ENCODE results near the gene CAPN5.

Gene CAPN5

DNA sequence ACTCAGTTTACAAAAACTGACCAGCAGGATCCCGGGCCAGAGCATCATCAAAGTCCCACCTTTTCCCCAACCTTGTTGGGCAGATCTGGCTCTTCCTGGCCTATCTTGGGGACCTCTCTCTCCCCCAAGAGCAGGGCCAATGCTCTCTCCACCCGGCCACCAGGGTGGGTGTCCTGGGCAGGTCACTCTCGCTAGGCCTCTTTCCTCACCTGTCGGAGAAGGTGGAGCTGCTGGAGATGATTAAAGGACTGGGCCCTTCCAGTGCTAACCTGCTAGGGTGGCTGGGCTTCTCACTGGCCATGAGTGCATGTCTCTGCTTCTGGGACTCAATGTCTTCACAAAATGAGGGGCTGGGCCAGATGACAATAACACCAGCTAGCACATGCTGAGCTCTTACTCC lies 2.9 kb upstream of the CAPN5 start:
- no peak for DNase-seq (ENCODE audit: low read depth, low spot score)

DNA sequence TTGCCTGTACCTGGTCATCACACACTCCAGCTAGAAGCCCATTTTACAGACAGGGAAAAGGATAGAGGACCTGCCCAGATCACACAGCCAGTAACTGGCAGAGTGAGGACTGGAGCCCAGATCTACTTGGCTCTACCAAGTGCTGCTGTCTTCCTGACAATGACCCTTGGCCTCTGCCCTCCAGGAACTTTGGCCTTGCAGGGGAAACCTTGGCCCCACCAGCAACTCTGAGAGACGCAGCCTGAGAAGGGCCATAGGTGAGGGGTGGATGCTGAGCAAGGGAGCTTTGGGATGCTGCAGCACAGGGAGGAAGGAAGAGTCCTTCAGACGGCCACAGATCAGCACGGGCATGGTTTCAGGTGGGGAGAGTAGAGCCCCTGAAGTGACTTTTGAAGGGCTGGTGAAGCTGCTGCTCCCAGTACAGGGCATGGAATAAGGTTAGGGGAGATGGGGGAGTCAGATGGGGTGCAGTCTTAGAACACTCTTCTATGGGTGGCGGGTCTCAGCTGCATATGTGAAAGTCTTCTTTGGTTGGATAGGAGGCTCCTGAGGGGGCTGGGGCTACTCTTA lies 2.0 kb upstream of the CAPN5 start:
- DNase-seq (ENCODE audit: low read depth, low spot score) = no peak

DNA sequence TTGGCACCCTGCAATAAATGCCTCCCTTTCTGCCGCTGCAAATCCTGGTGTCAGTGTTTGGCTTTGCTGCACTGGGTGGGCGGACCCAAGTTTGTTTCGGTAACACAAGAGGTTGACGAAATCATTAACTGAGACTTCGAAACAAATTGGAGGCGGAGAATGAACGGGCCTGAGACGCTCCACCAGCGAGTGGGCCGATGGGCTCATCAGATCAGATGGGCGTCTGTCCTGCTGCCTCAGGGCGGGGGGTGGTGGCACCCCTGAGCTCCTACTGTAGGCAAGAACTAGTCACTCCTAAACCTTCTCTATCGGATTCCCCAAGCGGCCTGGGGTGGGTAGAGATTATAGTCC lies 918 bp upstream of the CAPN5 start:
- no peak for DNase-seq (ENCODE audit: low read depth, low spot score)

DNA sequence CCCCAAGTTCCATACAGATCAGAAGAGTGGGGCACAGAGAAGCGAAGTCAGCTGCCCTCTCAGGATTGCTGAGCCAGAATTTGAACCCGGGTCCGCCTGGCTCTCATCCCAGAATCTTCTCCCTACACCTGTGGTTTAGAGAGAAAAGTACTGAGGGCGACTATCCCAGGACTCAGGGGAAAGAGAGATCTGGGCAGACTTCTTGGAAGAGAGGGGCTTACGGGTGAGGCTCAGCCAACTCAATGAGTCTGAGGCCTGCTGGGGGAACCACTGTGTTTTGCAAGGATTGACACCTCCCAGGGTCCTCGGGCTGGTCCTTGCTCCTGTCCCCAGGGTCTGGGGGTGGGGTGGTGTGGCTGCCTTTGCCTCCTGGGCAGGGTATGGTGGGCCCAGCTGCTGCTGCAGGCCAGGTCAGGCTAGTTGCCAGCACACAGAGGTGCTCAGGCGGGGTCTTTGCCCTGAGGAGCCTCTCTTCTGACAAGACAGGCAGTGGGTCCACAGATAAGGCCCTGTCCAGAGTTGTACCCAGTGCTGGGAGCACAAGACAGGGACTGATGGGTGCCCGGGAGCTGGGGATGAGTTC lies 1.2 kb downstream of the CAPN5 start:
- no peak for DNase-seq (ENCODE audit: low read depth, low spot score)

DNA sequence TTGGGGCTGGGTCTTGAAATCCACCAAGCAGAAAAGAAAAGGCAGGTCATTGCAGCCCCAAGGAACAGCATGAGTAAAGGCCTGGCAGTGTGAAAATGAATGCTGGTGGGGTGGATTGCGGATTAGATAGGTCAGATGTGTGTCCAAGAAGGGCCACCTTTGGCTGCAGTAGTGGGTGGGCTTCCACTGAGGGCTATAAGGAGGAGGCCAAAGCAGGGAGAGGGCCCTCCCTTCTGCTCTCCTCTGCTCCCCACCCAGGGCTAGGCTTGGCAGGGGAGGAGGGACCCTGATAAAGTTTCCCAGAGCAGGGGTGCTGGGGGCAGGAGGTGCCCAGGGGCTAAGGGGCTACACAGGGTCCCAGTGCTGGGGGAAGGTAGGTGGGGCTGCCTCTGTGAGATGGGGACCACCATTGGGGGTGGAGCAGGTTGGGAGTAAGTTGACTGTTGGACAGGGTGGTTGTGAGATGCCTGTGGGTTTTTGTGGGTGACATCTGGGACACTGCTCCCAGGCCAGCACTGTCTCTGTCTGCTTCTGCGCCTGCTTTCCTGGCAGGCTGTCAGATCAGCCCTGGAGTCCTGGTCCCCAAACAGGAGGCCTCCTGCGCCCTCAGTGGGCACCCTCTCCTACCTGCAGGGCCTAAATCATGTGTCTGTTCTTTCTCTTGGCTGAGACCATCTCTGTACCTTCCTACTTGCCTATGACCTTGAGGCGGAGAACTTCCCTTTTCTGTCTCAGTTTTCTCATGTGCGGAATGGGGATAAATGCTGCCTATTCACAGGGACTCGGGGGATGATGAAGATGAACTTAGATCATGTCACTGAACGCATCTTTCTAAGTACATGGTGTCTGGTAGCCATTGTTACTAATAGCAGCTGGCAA lies 1.9 kb downstream of the CAPN5 start:
- DNase-seq (ENCODE audit: low read depth, low spot score) = no peak

DNA sequence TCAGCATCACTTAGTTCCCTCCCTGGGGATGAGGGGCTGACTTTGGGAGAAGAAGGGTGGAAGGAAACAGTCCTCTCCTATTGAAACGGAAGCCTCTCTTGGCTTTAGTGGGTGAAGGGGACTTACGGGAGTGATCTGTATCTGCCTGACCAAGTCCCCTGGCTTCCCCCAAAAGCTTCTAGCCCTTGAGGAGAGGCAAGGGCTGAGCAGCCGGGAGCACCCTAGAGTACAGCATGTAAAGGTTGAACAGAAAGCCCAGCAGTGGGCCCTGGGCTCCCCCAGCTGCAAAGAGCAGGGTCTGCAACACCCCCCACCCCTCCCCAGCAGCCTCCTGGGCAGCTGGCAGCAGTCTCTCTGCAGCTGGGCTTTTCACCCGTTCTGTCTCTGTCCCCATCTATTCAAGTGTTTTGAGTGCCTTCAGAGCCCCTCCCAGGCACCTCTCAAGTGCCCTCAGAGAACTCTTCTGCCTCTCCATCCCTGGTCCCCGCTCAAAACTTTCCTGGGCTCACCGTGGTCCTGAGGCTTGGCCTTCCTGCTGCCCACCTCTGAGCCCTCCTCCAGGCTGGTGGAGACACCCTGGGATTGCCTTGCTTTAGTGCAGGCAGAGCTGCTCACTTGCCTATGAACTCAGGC lies 2.7 kb downstream of the CAPN5 start:
- DNase-seq (ENCODE audit: low read depth, low spot score) = no peak

DNA sequence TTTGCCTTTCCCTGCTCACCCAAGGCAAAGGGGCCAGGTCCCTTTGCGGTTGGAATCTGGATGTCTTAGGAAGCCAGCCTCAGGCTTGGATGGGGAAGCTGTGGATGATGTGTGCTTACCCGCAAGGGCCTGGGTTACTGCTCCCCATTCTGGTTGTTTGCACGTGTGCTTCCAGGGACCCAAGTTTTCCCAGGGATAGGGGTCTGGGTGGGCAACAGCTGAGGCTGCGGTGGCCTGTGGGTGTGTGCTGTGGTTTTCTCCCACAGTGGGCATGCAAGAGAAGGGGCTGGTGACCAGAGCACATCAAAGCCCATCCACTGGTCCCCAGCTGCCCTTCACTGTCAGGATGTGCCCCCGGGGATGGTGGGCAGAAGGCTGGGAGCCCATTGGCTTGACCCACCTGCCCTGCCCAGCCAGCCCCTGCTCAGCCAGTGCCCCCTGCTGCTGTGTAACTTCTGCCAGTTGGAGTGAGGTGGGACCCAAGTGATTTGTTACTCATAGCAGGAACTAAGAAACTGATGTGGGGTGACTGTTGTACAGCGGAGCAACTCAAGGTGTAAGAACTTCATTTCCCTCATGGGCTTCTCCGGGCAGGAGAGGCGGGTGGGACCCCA lies 3.3 kb downstream of the CAPN5 start:
- no peak for DNase-seq (ENCODE audit: low read depth, low spot score)

DNA sequence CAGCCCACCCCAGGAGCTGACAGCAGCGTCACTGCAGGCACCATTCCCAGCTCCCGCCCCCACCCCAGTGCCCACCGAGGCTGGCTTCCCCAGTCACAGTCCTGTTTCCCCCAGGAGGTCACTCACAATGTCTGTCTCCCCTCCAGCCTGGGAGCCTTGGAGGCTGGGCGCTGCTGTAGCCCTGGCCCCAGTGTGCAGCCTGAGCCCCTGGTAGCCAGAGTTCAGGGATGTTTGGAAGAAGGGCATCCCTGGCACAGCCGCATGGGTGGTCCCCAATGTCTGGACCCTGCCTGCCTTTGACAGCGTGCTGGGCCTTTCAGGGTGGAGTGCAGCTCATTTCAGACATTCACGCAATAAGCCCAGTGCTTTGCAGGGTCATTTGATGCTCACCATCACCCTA lies 4.3 kb downstream of the CAPN5 start:
- no peak for DNase-seq (ENCODE audit: low read depth, low spot score)

DNA sequence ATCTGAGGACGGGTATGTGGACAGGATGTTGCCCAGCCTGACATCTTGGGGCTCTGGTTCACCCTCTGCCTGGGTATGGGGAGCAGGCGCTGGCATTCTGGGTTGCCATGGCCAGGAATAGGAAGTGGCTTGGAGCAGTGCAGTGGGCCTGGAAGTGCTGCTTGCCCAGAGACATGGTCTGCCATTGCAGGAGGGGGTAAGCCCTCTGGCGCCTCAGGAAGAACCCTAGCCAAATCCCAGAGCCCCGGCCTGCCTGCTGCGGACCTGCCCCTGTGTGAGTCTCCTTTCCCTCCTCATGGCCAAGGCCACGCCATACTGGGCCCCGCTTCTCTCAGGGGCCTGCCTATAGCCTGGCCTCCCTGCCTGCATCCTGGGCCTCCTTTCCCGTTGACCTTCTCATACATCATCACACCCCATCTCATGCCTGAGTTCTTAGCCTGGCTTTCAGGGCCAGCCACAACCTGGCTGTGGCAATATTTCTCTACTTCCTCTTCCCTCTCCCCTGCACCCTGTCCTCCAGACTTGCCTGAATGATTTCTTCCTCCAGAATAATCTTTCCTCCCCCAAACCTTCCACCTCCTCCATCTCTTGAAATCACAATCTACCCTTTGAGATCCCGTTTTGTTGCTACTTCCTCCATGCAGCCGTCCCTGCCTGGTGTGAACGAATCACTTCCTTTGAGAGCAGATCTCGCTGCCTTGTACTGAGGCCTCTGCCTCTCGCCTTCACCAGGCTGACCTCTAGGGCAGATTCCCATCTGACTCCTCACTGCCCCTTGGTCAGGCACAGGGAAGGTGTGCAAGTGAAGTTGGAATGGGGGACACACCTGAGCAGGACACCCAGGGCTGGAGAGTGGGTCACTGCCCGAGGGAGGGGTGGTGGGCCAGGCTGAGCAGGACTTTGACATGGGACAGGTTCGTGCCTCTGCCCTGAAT lies 5.2 kb downstream of the CAPN5 start:
- no peak for DNase-seq (ENCODE audit: low read depth, low spot score)

DNA sequence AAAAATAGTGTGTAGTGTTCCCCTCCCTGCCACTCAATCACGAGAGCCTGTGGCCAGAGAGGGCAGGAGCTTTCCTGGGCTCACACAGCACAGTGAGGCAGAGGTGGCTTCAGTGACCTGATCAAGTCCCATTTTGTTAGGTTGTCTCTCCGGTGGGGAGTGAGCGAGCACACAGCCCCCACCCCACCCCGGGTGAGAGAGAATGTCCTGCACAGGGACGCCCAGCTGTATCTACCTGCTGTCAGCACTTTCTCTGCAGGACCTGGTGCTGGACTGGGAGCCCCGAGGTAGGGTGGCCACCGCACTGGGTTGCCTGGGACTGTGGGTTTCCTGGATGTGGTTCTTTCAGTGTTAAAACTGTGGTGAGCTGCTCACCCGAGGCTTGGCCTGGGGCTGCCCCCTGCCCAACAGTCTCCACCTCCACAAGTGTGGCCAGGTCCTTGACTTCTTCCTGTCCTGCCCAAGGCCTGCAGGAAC lies 6.1 kb downstream of the CAPN5 start:
- DNase-seq (ENCODE audit: low read depth, low spot score) = no peak

DNA sequence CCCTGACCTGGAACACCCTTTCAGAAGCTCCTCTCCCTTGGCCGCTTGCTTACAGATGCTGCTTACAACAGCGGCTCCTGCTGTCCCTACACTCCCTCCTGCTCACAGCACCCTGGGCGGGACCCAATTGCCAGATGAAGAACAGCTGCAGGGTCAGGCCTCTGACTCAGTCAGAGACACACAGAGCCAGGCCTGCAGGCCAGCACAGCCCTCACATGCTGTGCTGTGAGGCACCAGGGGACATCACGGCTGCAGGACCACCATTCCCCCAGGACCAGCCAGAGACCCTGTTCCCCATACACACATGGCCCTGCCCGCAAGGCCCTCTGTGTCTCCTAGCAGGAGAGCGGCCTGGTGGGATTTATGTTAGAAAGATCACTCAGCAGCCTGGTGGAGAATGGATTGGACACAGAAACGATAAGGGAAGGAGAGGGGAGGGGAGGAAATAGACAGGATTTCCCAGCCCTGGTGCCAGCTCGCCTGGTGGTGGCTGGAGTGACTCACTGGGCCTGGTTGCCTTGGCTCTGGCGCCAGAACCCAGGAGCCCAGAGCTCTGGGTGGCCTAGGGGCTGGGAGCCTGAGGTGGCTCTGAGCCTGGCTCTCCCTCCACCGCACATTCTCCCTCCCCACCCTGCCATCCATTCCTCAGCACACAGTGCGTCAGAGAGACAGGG lies 6.7 kb downstream of the CAPN5 start:
- peak; percentile 81 for DNase-seq (ENCODE audit: low read depth, low spot score)

DNA sequence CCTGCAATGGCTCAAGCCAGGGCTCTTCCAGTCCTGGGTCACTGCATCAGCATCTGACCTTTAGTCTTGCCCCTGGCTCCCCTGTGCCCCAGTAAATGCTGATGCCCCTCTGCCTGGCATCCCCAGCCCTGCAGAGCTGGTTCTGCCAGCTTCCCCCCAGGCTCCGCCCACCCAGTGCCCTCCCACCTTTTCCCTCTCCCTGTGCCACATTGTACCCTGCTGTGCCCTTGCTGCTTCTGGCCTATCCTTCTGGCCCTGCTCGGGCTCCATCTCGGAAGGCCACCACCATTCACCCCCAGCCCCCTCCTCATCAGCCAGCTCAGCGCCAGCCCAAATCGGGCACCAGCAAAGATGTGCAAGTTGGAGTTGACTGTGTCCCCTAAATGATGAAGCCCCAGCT lies 7.4 kb downstream of the CAPN5 start:
- no peak for DNase-seq (ENCODE audit: low read depth, low spot score)

DNA sequence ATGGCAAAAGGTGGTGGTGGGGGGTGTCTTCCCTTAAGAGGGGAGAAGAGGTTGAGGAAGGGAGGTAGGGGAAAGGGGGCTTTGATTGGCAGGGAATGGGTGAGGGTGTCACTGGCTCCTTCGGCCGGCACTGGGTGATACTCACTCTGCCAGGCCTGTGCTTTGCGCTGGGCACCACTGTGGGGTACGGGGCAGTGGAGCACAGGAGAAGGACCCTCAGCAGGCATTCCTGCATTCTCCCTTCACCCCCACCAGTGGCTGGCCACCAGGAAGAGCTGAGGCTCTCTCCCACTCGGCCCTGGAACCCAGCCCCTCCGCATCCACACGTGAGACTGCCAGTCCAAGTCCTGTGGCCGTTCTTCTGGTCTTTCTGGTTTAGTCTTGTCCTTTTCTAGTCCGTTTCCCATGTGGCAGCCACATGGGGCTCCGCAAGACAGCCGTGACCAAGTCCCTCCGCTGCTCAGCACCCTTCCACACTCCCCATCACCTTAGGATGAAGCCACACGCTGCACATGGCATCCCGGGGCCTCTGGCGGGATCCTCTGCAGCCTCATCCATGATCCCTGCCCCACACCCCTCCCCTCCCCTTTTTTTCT lies 8.0 kb downstream of the CAPN5 start:
- no peak for DNase-seq (ENCODE audit: low read depth, low spot score)

DNA sequence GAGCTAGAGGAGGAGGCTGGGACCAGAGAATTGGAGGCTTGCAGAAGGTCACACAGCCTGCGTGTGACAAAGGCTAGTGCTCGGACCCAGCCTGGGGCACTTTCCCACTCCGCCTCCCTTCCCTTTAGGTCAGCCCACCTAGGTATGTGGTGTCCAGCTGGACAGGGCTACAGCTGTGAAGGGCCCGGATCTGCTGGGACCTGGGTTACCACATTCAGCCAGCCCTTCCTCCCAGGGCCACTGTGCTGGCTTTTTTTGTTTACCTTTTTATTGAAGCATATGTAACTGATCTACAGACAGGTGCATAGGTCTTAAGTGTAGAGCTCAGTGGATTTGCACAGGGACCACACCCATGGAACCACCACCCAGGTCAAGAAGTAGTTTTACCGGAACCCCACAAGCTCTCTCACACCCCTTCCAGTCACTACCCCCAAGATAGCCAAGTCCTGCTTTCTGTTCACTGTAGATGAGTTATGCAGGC lies 8.7 kb downstream of the CAPN5 start:
- no peak for DNase-seq (ENCODE audit: low read depth, low spot score)

DNA sequence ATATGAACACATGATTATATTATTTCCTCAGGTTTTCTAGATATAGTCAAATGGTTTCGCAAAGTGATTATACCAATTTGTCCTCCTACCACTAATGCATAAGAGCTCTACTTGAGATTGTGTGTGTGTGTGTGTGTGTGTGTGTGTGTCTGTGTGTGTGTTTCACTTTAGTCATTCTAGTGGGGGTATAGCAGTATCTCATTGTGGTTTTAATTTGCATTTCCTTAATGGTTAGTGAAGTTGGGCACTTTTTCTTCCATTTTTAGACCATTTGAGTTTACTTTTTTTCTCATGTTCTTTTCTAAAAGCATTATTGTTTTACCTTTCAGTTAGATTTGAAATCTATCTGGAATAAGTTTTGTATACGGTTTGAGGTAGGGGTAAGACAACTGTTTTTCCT lies 12.9 kb downstream of the CAPN5 start:
- DNase-seq (ENCODE audit: low read depth, low spot score) = no peak

DNA sequence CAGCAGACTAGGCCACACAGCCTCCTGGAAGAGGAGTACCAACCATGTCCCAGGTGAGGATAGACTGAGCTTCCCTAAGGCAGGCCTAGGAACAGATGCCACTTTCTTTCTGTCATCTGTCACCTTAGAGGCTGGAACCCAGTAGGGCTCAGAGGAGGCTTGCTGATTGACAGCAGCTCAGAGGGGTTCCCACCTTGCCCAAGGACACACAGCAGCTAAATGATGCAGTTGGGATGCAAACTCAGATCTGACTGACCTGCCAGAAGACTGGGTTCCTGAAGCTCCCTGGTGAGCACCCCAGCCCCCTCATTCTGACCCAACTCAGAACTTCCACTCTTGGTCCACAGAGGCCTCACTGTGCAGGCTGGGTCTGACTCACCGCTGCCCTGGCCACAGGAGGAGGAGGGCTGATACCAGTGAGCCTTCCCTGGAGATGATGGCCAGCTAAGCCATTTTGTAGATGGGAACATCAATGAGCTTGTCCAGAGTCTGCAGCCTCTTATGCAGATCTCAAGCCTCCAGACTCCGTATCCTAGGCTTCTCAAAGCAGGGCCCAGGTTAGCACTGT lies 14.0 kb downstream of the CAPN5 start:
- DNase-seq (ENCODE audit: low read depth, low spot score) = no peak

DNA sequence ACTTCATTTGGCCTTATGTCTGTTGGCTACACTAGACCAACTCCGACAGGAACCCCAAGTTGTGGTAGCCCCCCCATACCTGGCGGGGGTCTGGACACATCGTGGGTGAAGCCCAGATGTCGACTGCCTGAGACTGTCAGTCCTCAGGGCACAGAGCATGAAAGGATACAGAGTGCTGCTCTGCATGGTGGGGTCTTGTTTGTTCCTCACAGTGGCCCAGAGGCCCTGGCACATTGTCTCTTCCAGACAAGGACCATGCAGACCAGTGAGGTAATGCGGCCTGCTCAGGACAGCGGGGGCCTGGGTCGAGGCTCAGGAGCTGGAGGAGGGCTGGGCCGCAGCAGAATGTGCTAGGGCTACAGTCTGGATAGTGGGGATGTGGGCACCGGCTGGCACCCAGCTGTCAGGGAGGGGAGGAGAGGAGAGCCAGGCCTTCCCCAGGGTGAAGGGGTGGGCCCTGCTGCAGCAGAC lies 14.6 kb downstream of the CAPN5 start:
- DNase-seq (ENCODE audit: low read depth, low spot score) = no peak

DNA sequence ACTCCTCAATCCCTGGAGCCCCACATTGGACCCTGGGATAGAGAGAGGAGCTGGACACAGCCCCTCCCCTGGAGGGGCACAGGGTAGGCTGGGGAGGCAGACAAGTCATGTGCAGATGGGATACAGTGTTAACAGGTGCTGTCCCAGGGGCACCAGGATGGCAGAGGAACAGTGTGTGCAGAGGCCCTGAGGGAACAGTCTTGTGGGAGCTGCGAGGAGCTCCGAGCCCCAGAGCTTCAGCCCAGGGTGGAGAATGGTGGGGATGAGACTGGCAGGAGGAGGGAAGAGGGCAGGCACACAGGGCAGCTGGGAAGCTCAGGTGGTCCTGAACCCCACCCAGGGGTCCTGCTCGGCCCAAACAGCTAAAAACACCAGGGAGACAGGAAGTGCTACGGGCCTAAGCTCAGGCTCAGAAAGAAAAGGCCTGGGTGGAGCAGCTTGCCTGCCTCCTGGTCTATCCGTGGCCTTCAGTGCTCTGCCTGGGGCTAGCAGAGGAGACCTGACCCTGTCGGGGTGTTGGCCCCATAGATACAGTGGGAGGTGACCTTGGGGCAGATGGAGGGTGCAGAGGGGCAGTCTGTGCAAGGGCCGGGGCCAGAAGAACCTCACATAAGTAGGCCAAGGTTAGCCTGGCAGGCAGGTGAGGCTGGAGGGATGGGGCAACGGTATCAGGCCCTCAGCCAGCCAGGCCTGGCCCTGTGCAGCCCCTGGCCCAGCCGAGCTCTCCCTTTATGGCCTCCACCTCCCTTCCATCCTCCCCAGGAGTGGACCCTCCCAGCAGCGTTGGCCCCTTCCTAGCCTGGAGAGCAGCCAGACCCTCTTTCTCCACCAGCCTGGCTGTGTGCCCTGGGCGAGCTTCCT lies 15.4 kb downstream of the CAPN5 start:
- DNase-seq (ENCODE audit: low read depth, low spot score) = no peak

Measured in brain pericyte (primary cell).